Dedifferentiated amniotic fluid mesenchymal stem cell (primary cell): ENCODE measurements around the gene SPEG.
A peak's percentile ranks its signal among the peaks of the same experiment; 100 is the strongest.

ENCODE experiments used
- DNase-seq: peaks from one replicate; pipeline ENCODE4 v3.0.0-alpha.2; 2016; ENCODE audit errors: extremely low spot score

The SPEG gene

GRCh38 chr2:219496247-219496824 lies 61.7 kb downstream of the SPEG start:
- no peak for DNase-seq

- DNase-seq = no peak
These were observed 62.3 kb downstream of the SPEG start for GRCh38 chr2:219496825-219497494.

- DNase-seq = peak; percentile 67
These were observed 63.0 kb downstream of the SPEG start for GRCh38 chr2:219497495-219498279.

- DNase-seq = peak; percentile 99
These were observed 63.8 kb downstream of the SPEG start, which contains the start of gene GMPPA for GRCh38 chr2:219498280-219499057. Gene GMPPA (plus strand): TSS chr2:219498891. CDS start chr2:219499976, 1,085 bp downstream.

GRCh38 chr2:219499058-219499307 lies 64.3 kb downstream of the SPEG start:
- no peak for DNase-seq

- DNase-seq = no peak
These were observed 64.9 kb downstream of the SPEG start for GRCh38 chr2:219499555-219499954.

GRCh38 chr2:219500135-219500534 lies 65.5 kb downstream of the SPEG start:
- peak; percentile 16 for DNase-seq

- DNase-seq = no peak
These were observed 67.2 kb downstream of the SPEG start for GRCh38 chr2:219501849-219502248.

- no peak for DNase-seq
These were observed 68.0 kb downstream of the SPEG start for GRCh38 chr2:219502618-219503017.

- no peak for DNase-seq
These were observed 70.9 kb downstream of the SPEG start for GRCh38 chr2:219505585-219505984.

GRCh38 chr2:219506153-219506801 lies 71.6 kb downstream of the SPEG start:
- no peak for DNase-seq

- no peak for DNase-seq
These were observed 72.3 kb downstream of the SPEG start for GRCh38 chr2:219506802-219507526.

- no peak for DNase-seq
These were observed 73.2 kb downstream of the SPEG start for GRCh38 chr2:219507581-219508443.

GRCh38 chr2:219508444-219508734 lies 73.7 kb downstream of the SPEG start:
- no peak for DNase-seq

GRCh38 chr2:219508971-219509779 lies 74.5 kb downstream of the SPEG start:
- DNase-seq = no peak

GRCh38 chr2:219509780-219510511 lies 75.3 kb downstream of the SPEG start:
- peak; percentile 26 for DNase-seq

GRCh38 chr2:219510512-219511135 lies 76.0 kb downstream of the SPEG start:
- DNase-seq = no peak

- no peak for DNase-seq
These were observed 77.1 kb downstream of the SPEG start for GRCh38 chr2:219511547-219512325.
